Measurements from ENCODE around the gene TBCK. TPM values are rescaled to one million over a fixed set of nuclear protein-coding genes. Genes with fewer than 3 reads are reported as not detected.

Gene TBCK
- total and polyA plus RNA-seq, 2 of the 8 experiments (the other 6 are each of a cell fraction or from before 2014, with no cell fraction given) = 10.2 to 18.7 TPM

DNA sequence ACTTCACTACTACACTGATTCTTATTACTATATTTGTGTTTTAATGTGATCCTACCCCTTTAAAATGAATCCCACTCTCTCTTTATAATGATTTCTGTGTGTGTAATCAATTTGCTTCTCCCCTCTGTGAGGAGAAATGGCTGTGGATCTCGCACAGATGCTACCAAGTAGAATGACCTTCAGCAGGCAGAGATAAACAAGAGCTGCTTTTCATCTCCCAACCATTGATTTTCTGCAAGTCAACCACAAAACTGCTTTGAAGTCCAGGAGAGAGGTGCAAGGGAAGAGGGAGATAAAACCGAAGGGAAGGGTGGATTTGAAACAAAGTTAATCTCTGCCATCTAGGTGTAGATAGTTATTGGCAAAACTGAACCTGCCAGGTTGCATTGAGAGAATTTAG is 279.2 kb downstream of the TBCK start (continued):
- TF ChIP-seq, protein P1, sequence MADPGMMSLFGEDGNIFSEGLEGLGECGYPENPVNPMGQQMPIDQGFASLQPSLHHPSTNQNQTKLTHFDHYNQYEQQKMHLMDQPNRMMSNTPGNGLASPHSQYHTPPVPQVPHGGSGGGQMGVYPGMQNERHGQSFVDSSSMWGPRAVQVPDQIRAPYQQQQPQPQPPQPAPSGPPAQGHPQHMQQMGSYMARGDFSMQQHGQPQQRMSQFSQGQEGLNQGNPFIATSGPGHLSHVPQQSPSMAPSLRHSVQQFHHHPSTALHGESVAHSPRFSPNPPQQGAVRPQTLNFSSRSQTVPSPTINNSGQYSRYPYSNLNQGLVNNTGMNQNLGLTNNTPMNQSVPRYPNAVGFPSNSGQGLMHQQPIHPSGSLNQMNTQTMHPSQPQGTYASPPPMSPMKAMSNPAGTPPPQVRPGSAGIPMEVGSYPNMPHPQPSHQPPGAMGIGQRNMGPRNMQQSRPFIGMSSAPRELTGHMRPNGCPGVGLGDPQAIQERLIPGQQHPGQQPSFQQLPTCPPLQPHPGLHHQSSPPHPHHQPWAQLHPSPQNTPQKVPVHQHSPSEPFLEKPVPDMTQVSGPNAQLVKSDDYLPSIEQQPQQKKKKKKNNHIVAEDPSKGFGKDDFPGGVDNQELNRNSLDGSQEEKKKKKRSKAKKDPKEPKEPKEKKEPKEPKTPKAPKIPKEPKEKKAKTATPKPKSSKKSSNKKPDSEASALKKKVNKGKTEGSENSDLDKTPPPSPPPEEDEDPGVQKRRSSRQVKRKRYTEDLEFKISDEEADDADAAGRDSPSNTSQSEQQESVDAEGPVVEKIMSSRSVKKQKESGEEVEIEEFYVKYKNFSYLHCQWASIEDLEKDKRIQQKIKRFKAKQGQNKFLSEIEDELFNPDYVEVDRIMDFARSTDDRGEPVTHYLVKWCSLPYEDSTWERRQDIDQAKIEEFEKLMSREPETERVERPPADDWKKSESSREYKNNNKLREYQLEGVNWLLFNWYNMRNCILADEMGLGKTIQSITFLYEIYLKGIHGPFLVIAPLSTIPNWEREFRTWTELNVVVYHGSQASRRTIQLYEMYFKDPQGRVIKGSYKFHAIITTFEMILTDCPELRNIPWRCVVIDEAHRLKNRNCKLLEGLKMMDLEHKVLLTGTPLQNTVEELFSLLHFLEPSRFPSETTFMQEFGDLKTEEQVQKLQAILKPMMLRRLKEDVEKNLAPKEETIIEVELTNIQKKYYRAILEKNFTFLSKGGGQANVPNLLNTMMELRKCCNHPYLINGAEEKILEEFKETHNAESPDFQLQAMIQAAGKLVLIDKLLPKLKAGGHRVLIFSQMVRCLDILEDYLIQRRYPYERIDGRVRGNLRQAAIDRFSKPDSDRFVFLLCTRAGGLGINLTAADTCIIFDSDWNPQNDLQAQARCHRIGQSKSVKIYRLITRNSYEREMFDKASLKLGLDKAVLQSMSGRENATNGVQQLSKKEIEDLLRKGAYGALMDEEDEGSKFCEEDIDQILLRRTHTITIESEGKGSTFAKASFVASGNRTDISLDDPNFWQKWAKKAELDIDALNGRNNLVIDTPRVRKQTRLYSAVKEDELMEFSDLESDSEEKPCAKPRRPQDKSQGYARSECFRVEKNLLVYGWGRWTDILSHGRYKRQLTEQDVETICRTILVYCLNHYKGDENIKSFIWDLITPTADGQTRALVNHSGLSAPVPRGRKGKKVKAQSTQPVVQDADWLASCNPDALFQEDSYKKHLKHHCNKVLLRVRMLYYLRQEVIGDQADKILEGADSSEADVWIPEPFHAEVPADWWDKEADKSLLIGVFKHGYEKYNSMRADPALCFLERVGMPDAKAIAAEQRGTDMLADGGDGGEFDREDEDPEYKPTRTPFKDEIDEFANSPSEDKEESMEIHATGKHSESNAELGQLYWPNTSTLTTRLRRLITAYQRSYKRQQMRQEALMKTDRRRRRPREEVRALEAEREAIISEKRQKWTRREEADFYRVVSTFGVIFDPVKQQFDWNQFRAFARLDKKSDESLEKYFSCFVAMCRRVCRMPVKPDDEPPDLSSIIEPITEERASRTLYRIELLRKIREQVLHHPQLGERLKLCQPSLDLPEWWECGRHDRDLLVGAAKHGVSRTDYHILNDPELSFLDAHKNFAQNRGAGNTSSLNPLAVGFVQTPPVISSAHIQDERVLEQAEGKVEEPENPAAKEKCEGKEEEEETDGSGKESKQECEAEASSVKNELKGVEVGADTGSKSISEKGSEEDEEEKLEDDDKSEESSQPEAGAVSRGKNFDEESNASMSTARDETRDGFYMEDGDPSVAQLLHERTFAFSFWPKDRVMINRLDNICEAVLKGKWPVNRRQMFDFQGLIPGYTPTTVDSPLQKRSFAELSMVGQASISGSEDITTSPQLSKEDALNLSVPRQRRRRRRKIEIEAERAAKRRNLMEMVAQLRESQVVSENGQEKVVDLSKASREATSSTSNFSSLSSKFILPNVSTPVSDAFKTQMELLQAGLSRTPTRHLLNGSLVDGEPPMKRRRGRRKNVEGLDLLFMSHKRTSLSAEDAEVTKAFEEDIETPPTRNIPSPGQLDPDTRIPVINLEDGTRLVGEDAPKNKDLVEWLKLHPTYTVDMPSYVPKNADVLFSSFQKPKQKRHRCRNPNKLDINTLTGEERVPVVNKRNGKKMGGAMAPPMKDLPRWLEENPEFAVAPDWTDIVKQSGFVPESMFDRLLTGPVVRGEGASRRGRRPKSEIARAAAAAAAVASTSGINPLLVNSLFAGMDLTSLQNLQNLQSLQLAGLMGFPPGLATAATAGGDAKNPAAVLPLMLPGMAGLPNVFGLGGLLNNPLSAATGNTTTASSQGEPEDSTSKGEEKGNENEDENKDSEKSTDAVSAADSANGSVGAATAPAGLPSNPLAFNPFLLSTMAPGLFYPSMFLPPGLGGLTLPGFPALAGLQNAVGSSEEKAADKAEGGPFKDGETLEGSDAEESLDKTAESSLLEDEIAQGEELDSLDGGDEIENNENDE (IDR thresholded peaks at IDR 0.05; ENCODE audit: insufficient replicate concordance, low read length) = no peak
- no peak for TF ChIP-seq ASH2L (IDR thresholded peaks at IDR 0.05; ENCODE audit: low read length)
- no peak for TF ChIP-seq EZH2 (IDR thresholded peaks at IDR 0.05; ENCODE audit: low read depth, low read length, severe bottlenecking)
- no peak for TF ChIP-seq RXRA (IDR thresholded peaks at IDR 0.05; ENCODE audit: insufficient read depth, low read depth, low read length)
- TF ChIP-seq, protein P2, sequence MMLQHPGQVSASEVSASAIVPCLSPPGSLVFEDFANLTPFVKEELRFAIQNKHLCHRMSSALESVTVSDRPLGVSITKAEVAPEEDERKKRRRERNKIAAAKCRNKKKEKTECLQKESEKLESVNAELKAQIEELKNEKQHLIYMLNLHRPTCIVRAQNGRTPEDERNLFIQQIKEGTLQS (IDR thresholded peaks at IDR 0.05; ENCODE audit: insufficient read depth, low read depth, low read length) = no peak
- TF ChIP-seq SP1 (IDR thresholded peaks at IDR 0.05; ENCODE audit: low read depth, low read length) = no peak
- no peak for TF ChIP-seq POU5F1 (IDR thresholded peaks at IDR 0.05; ENCODE audit: low read depth, low read length)
- no peak for TF ChIP-seq KDM1A (IDR thresholded peaks at IDR 0.05; ENCODE audit: borderline replicate concordance, low read length)
